ENCODE data around the gene ZNF280B. TPM values are rescaled to one million over a fixed set of nuclear protein-coding genes. Genes with fewer than 3 reads are reported as not detected.

Gene ZNF280B
- total RNA-seq, 1 experiment from 2014 or later: 8.2 TPM

DNA sequence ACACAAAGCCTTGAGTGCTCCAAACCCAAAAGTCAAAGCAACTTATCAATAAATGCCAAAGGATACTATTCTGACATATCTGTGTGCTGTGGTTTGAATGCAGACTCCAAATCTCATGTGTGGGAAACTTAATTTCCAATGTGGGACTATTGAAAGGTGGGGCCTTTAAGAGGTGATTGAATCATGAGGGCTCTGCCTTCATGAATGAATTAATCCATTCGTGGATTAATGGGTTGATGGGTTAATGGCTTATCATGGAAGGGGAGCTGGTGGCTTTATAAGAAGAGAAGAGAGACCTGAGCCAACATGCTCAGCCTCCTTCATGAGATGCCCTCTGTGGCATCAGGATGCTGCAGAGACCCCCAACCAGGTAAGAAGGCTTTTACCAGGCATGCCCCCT lies 28.4 kb upstream of the ZNF280B start:
- no peak overlapping the region for H3K4me3 Mint-ChIP-seq

More for the DNA sequence above, 28.4 kb upstream of the ZNF280B start:
- no CpG with 5 or more reads among the region's 1 CpG for WGBS (ENCODE audit: extremely low coverage, insufficient read length, low lambda C conversion rate)
- Histone ChIP-seq H2AFZ (ENCODE audit: low read length) (no peak overlapping the region), H3K27me3 (ENCODE audit: insufficient read depth, low read length) (peaks cover 8% of the 10 kb centered on the region; the same call in 1 of the 2 replicates), H3K4me1 (ENCODE audit: insufficient read depth, low read length) (no peaks in the 10 kb centered on the region), H4K8ac (replicated peaks; ENCODE audit: insufficient read length, low read depth, low read length) (no peak overlapping the region), H3K23me2 (ENCODE audit: insufficient read length, low read depth, low read length, poor library complexity, severe bottlenecking) (no peaks in the 10 kb centered on the region), H2BK15ac (ENCODE audit: low read depth, low read length) (no peak overlapping the region), H2AK5ac (ENCODE audit: insufficient read length, low read length) (no peak overlapping the region), H3K56ac (ENCODE audit: insufficient read length, low read depth, low read length) (no peak overlapping the region), H3K18ac (ENCODE audit: insufficient read length, low read depth, low read length) (no peak overlapping the region), H4K91ac (ENCODE audit: insufficient read length, low read depth, low read length) (no peak overlapping the region), H4K20me1 (ENCODE audit: control insufficient read depth, insufficient read depth, insufficient read length) (no peaks in the 10 kb centered on the region), H3K9me3 (ENCODE audit: control insufficient read depth, low read depth, low read length) (no peaks in the 10 kb centered on the region), H2BK12ac (ENCODE audit: insufficient read length, low read depth, low read length) (no peak overlapping the region), H3T11ph (ENCODE audit: low read length) (no peak overlapping the region), H3K4me2 (ENCODE audit: insufficient read depth, insufficient read length, low read length) (no peak overlapping the region), H3K79me2 (ENCODE audit: insufficient read depth, low read length) (no peaks in the 10 kb centered on the region), H2BK120ac (ENCODE audit: low read depth, low read length, poor library complexity, severe bottlenecking) (no peak overlapping the region), H3K14ac (ENCODE audit: insufficient read depth, low read length) (no peak overlapping the region), H4K5ac (ENCODE audit: insufficient read length, low read depth, low read length) (no peak overlapping the region), H3K4ac (ENCODE audit: low read depth, low read length) (no peak overlapping the region), H2BK5ac (ENCODE audit: insufficient read length, low read length) (no peak overlapping the region), H3K9ac (ENCODE audit: extremely low read depth, insufficient read length, low read length) (no peak overlapping the region), H3K27ac (ENCODE audit: insufficient read length, low read depth, low read length) (no peak overlapping the region), H3K23ac (ENCODE audit: insufficient read length, low read depth, low read length) (no peak overlapping the region), H3K79me1 (ENCODE audit: insufficient read depth, low read depth, low read length, poor library complexity, severe bottlenecking) (no peaks in the 10 kb centered on the region), H2BK20ac (ENCODE audit: low read depth, low read length, poor library complexity, severe bottlenecking) (no peak overlapping the region)
- H3K4me1 Mint-ChIP-seq: no peaks in the 10 kb centered on the region
- peaks cover 96% of the 10 kb centered on the region for H3K27me3 Mint-ChIP-seq (ENCODE audit: low read depth)
- TF ChIP-seq, protein P1, sequence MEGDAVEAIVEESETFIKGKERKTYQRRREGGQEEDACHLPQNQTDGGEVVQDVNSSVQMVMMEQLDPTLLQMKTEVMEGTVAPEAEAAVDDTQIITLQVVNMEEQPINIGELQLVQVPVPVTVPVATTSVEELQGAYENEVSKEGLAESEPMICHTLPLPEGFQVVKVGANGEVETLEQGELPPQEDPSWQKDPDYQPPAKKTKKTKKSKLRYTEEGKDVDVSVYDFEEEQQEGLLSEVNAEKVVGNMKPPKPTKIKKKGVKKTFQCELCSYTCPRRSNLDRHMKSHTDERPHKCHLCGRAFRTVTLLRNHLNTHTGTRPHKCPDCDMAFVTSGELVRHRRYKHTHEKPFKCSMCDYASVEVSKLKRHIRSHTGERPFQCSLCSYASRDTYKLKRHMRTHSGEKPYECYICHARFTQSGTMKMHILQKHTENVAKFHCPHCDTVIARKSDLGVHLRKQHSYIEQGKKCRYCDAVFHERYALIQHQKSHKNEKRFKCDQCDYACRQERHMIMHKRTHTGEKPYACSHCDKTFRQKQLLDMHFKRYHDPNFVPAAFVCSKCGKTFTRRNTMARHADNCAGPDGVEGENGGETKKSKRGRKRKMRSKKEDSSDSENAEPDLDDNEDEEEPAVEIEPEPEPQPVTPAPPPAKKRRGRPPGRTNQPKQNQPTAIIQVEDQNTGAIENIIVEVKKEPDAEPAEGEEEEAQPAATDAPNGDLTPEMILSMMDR (conservative IDR thresholded peaks at IDR 0.05): no peak
- DNase-seq: no peak
- no peaks in the 10 kb centered on the region for H3K36me3 Mint-ChIP-seq (ENCODE audit: insufficient read depth in 1 of 3, low read depth in 3 of 3)
- peaks cover 5 to 14% of the 10 kb centered on the region in 2 experiments; a peak in 3 of 5 replicates for H3K9me3 Mint-ChIP-seq
- H3K27ac Mint-ChIP-seq: no peak overlapping the region
